HT1080 (cell line): ENCODE data around the gene SUPT7L. TPM values are rescaled to one million over a fixed set of nuclear protein-coding genes. Genes with fewer than 3 reads are reported as not detected.

Source experiments
- DNase-seq: peaks from one replicate; pipeline ENCODE4 v3.0.0-alpha.2; 2015; ENCODE audit warnings: low read depth
- polyA plus RNA-seq, 2 experiments: library from polyadenylated mRNA; depleted of rRNA; stranded (reverse); fragments of >200 nt; gene quantifications; 2 replicates each; pipeline ENCODE4 v1.2.3, GENCODE V29; 2015
- total RNA-seq: library from RNA; depleted of rRNA; stranded (reverse); fragments of >200 nt; shearing (Covaris generic); gene quantifications from 2 replicates; pipeline ENCODE4 v1.2.3, GENCODE V29; 2014; rRNA removed

Gene SUPT7L
- 21.3 and 23.8 TPM in 2 replicates for total RNA-seq
- polyA plus RNA-seq (2015; cell fraction: cytosol; rRNA removed) = 18.0 and 18.6 TPM in 2 replicates
- polyA plus RNA-seq (2015; cell fraction: nucleus; rRNA removed) = 72.6 and 77.1 TPM in 2 replicates

DNA sequence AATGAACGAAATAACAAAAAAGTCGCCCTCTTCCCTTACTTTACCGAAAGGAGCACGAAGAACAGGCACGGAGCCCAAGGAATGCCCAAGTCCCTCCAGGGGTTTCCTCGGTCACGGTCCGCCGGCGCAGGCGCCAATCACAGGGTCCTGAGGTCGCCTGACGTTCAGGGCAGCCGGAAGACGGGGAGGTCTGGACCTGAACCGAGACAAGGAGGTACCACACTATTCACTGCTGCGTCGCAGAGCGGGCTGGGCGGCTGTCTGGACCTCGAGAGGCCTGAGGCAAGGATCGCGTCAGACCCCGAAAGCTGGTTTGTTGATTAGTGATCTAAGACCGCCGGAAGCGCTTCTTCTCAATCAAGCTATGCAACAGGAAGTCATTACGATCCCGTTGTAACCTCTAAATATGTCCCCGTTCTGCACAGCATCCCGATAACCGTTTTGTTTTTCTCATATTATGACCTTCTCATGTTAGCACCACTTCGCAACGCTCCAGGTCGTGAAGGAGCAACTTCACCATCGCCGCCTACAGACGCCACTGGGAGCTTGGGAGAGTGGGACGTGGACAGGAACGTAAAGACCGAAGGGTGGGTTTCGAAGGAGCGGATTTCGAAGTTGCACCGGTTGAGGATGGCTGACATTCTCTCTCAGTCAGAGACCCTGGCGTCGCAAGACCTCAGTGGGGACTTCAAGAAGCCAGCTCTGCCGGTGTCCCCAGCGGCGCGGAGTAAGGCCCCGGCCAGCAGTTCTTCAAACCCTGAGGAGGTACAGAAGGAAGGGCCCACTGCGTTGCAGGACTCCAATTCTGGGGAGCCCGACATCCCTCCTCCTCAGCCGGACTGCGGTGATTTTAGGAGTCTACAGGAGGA, at the start of gene SUPT7L, which contains the start of gene SLC4A1AP:
Gene SUPT7L (minus strand): TSS at position 330 of the 869 bp plus-strand sequence. CDS start 1,422 bp downstream, outside the sequence.
Gene SLC4A1AP (plus strand): TSS at position 605 of the 869 bp plus-strand sequence. CDS start 26 bp downstream, at position 631.
- peak; percentile 84 for DNase-seq

DNA sequence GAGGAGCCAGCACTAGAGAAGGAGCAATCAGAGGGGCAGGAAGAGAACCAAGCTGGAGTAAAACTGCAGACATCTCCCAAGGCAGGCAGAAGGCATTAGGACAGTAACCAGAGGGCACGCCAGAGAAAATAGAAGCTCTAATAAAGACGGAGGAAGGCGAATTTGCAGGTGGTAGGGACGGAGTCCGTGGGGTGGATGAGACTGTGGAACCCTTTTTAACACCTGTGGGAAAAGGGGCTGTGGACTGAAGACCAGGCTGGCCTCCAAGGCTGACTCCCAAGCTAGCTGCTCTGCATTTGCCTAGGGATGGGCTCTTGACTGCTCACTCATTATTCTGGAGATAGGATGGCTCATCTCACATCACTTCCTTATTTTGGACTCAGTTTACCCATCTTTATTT, 49.8 kb upstream of the SUPT7L start:
- no peak for DNase-seq

- no peak for DNase-seq
These were observed 49.1 kb upstream of the SUPT7L start for GRCh38 chr2:27712522-27712921.

- DNase-seq = no peak
These were observed 48.4 kb upstream of the SUPT7L start for GRCh38 chr2:27711804-27712203.

DNA sequence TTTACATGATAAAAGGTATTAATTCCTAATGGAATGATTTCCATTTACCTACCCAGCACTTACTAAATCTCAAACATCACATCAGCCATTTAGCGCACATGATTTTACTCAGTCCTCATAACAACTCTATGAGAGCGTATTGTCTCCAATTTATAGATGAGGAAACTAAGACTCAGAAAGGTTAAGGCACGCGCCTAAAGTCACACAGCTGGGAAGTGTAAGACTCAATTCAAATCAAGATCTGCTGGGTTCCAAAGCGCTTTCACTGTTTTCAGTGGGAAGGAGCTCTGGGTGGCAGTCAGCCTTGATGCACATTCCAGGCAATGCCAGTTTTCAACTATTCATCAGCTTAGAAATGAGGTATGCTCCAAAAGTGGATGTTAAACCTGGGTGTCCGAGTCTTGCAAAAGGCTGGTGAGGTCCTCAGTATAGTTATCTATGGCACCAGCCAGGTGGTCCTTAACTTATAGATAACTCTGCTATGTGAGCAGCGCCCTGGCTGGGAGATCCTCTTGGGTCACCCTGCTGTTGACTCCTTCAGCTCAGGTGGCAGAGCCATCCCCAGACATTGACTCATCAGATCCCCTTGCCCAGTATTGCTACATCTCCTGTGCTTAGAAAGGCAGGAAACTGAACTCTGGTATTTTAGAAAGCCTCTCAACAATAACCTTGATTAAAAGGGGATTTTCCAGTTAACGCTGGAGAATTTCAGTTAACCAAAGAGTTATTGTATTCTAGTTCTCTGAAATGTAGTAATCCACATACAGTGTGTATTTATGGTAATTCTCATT, 47.4 kb upstream of the SUPT7L start:
- DNase-seq = peak; percentile 55

DNA sequence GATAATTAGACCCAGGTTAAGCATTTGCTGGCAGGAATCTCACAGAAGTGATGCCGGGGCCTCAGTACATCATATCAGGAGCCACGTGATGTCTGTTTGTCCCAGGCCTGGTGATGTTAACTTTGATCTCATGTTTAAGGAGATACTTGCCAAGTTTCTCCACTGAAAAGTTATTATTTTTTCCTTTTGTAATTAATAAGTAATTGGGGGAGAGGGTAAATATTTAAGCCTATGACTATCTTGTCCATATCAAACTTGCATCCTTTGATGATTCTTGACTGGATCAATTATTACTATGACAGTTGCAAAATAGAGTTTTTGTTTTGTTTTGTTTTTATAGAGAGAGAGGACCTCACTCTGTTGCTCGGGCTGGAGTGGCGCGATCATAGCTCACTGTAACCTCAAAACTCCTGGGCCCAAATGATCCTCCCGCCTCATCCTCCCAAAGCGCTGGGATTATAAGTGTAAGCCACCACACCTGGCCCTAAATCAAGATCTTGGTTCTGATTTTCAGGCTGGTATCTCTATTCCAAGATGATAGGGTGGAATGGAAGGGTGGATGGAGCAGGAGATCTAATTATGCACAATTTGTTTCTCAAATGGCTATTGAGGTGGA, 46.7 kb upstream of the SUPT7L start:
- DNase-seq = no peak

DNA sequence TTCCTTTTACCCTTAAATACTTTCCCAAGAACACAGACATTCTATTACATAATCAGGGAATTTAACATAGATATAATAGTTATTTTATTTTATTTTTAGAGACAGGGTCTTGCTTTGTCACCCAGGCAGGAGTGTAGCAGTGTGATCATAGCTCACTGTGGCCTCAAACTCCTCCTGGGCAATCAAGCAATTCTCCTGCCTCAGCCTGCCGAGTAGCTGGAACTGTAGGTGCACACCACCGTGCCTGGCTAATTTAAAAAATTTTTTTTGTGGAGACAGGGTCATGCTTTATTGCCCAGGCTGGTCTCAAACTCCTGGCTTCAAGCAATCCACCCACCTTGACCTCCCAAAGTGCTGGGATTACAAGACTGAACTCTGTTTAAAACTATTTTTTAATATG, 45.9 kb upstream of the SUPT7L start:
- DNase-seq = no peak

DNA sequence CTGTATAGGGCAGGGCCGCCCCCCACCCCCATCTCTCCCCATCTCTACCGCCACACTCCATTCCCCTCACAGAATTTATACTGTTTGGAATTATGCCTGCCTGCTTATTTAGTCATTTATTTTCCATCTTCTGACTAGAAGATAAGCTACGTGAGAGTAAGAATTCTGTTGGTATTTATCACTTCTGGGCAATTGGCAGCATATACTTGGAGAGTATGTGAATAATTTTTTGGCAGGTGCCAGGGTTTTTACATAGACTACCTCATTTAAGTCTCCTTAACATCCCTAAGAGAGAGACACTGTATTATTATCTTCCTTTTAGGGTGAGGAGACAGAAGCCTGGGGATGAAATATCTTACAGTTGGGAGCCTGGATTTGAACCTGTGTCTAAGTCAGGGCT, 45.3 kb upstream of the SUPT7L start:
- DNase-seq = no peak

DNA sequence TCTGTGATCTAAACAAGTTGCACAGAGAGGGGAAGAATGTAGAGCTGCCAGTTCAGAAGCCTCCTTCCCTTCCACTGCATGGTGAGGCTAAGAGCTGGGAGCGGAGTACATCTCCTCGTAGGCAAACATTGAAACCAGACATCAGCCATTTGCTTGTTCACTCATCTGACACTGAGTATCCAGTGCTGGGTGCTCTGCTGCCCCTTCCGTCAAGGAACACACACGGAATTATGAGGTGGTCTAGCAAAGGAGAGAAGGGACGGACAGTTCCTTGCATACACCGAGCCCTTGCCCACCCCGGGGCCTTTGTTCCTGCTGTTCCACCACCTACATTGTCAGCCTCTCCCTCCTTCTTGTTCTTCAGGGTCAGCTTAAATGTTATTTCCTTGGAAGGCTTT, 44.8 kb upstream of the SUPT7L start:
- no peak for DNase-seq

DNA sequence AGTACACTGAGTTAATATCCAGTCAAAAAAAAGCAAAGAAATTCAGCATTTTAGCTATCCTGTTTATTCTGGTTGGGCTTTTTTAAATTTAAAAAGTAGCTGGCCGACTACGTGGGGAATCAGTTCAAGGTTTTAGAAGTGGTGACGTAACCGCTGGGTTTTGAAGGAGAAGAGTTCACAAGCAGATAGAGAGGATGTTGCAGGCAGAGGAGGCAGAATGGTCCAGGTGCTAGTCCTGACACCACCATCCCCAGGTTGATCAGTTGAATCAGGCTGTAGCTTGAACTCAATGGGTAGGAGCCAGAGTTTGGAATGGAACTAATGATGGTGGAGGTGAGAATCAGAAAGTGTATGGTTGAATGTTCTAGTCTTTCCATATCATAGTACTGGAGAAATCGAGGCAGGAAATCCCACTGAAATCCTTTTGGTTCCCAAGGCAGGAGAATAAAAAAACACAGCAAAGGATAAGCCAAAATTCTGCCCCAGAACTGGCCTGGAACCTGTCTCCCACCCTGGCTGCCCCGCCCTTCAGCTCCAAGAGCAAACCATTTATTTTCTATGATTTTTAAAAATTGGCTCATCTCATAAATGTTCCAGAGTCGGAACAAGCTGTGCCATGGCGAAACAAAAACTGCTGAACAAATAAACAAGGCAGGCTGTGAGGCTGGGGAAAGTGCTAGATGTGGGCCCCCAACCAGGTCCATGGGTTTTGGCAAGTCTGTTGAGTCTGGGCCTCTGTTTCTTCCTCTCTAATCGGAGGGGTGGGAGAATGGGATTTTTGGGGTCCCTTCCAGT, 44.2 kb upstream of the SUPT7L start:
- DNase-seq = no peak

GRCh38 chr2:27705851-27706622, 42.6 kb upstream of the SUPT7L start:
- DNase-seq = peak; percentile 97

DNA sequence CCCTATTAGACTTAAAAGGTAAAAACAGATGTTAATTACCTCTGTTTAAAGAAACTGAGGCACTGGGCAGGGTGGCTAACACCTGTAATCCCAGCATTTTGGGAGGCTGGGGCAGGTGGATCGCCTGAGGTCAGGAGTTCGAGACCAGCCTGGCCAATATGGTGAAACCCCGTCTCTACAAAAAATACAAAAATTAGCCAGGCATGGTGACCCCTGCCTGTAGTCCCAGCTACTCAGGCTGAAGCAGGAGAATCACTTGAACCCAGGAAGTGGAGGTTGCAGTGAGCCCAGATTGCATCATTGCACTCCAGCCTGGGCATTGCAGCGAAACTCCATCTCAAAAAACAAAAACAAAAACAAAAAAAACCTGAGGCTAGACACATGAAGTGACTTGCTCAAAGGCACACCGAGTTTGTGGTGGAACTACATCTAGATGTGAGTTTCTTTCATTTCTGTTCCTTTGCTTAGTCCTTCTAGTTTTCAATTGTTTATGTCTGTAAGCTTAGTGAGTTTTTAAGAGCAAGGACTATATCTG, 41.0 kb upstream of the SUPT7L start:
- DNase-seq = no peak

DNA sequence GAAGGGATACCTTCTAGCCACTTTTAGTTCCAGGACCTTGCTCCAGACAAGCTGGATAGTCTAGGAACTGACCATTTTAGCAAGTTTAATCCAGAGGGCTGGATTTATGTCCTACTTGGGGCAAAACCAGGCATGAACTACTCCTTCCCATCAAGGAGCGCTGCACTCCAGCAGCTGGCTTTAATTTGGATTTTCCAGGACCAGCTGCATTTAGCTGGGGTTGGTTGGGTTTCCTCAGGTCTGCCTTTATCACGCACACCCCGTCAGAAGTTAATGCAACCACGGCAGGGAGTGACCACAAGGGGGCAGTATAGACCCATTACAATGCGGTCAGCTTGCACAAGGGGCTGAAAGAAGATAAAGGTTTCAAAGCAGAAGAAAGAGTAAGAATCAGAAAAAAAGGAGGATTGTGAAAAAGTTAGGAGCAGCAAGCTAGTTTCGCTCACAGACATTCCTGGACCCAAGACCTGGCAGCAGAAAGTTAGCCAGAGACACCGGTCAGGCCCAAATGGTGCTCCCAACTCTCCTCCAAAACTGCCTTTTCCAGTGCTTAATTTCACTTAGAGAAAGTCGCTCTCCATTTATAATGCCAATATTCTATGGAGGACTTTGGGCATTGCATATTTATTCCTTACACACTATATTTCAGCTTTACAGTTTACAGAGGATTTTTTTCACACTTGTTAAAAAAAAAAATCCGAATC, 40.4 kb upstream of the SUPT7L start:
- peak; percentile 85 for DNase-seq

- DNase-seq = no peak
These were observed 38.9 kb upstream of the SUPT7L start for GRCh38 chr2:27702302-27702701.

DNA sequence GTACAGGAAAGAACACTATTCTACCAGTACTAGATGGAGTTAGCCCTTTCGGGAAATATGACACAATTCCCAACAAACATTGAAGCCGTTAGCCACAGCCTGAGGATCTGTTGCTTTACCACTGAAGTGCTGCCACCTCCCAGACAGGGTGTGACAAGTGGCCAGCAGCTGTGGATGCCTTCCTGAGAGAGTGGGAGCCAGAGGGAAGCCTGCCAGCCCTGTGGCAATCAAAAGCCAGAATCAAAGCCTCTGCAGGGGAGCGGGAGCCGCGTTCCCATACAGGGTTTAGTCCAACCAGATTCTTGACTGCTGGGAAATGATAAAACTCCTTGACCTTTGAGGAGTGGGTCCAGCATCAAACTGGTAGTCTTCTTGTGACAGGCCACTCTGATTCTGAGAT, 38.3 kb upstream of the SUPT7L start:
- no peak for DNase-seq

- DNase-seq = no peak
These were observed 34.2 kb upstream of the SUPT7L start for GRCh38 chr2:27697660-27698059.

- no peak for DNase-seq
These were observed 26.6 kb upstream of the SUPT7L start for GRCh38 chr2:27690052-27690451.

GRCh38 chr2:27689424-27689823, 26.0 kb upstream of the SUPT7L start:
- DNase-seq = no peak

DNA sequence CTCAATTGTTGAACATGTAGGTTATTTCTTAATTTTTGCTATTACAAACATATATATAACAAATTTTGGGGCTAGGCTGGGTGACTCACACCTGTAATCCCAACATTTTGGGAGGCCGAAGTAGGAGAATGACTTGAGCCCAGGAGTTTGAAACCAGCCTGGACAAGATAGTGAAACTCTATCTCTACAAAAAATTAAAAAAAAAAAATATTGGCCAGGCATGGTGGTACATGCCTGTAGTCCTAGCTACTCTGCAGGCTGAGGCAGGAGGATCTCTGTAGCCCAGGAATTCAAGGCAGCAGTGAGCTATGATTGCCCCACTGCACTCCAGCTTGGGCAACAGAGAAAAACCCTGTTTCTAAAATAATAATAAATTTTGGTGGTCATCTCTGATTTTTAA, 23.8 kb upstream of the SUPT7L start:
- DNase-seq = no peak
